Liver (tissue), 9 donors: ENCODE measurements around the gene RNF217. TPM values are rescaled to one million over a fixed set of nuclear protein-coding genes. Genes with fewer than 3 reads are reported as not detected.

Source experiments
- DNase-seq: peaks from one replicate; pipeline ENCODE4 v3.0.0-alpha.2; 2017; ENCODE audit warnings: low spot score
- H3K27ac ChIP-seq, 2 donors: one replicate each; pipeline ENCODE4 v1.7.0; 2013; ENCODE audit warnings: inconsistent platforms in 2 of 2, low read length in 2 of 2, control low read depth in 1 of 2, low read depth in 1 of 2, mild to moderate bottlenecking in 1 of 2
- H3K27me3 ChIP-seq, 4 donors: one replicate each; pipeline versions ENCODE4 v1.6.1 to v1.7.0; 2013; ENCODE audit warnings: low read length in 3 of 4, inconsistent platforms in 1 of 4, mild to moderate bottlenecking in 1 of 4, moderate library complexity in 1 of 4; ENCODE audit not compliant: control insufficient read depth in 4 of 4, insufficient read depth in 4 of 4
- H3K36me3 ChIP-seq, 4 donors: one replicate each; pipeline versions ENCODE4 v1.6.1 to v1.7.0; 2013; ENCODE audit warnings: low read length in 3 of 4, mild to moderate bottlenecking in 3 of 4, low read depth in 1 of 4, moderate library complexity in 1 of 4; ENCODE audit not compliant: control insufficient read depth in 4 of 4, insufficient read depth in 3 of 4
- H3K4me1 ChIP-seq, 4 donors: one replicate each; pipeline versions ENCODE4 v1.6.1 to v1.7.0; 2013; ENCODE audit warnings: low read length in 3 of 4, mild to moderate bottlenecking in 3 of 4, moderate library complexity in 1 of 4; ENCODE audit not compliant: control insufficient read depth in 4 of 4, insufficient read depth in 4 of 4
- H3K4me3 ChIP-seq, 3 donors: one replicate each; pipeline versions ENCODE4 v1.6.1 to v1.7.0; 2013; ENCODE audit warnings: low read length in 3 of 3, control low read depth in 1 of 3, low read depth in 1 of 3, mild to moderate bottlenecking in 1 of 3
- H3K9ac ChIP-seq, 2 donors: one replicate each; pipeline ENCODE4 v1.7.0; 2013; ENCODE audit warnings: low read length in 2 of 2, mild to moderate bottlenecking in 2 of 2, moderate library complexity in 2 of 2, control low read depth in 1 of 2, low read depth in 1 of 2
- H3K9me3 ChIP-seq, 4 donors: one replicate each; pipeline versions ENCODE4 v1.6.1 to v1.7.0; 2013; ENCODE audit warnings: low read length in 3 of 4; ENCODE audit not compliant: control insufficient read depth in 4 of 4
- ATF3 ChIP-seq: IDR thresholded peaks from 2 replicates; pipeline ENCODE4 v1.6.1; 2016; ENCODE audit warnings: antibody characterized with exemption
- CTCF ChIP-seq: fragments of 150-350 bp; IDR thresholded peaks from 2 replicates; pipeline ENCODE4 v1.5.1; 2017; ENCODE audit warnings: improper control_type of control experiment, low read depth, low read length; ENCODE audit not compliant: missing input control
- EGR1 ChIP-seq, 2 donors: IDR thresholded peaks; 2 replicates each; pipeline ENCODE4 v1.6.1; 2016 to 2018; ENCODE audit warnings: antibody characterized with exemption in 2 of 2, low read depth in 2 of 2
- FOXA1 ChIP-seq: IDR thresholded peaks from 2 replicates; pipeline ENCODE4 v1.6.1; 2016; ENCODE audit warnings: antibody characterized with exemption
- FOXA2 ChIP-seq: IDR thresholded peaks from 2 replicates; pipeline ENCODE4 v1.6.1; 2016; ENCODE audit warnings: antibody characterized with exemption
- GABPA ChIP-seq, 2 donors: IDR thresholded peaks in 1 of 2; conservative IDR thresholded peaks in 1 of 2; 2 replicates each; pipeline ENCODE4 v1.6.1; 2016; ENCODE audit warnings: antibody characterized with exemption in 2 of 2, mild to moderate bottlenecking in 1 of 2, moderate library complexity in 1 of 2
- HNF4A ChIP-seq, 2 donors: conservative IDR thresholded peaks; 2 replicates each; pipeline ENCODE4 v1.6.1; 2016; ENCODE audit warnings: antibody characterized with exemption in 2 of 2, mild to moderate bottlenecking in 2 of 2
- HNF4G ChIP-seq: IDR thresholded peaks from 2 replicates; pipeline ENCODE4 v1.6.1; 2016; ENCODE audit warnings: antibody characterized with exemption
- JUND ChIP-seq, 2 donors: IDR thresholded peaks; 2 replicates each; pipeline ENCODE4 v1.6.1; 2016; ENCODE audit warnings: antibody characterized with exemption in 2 of 2
- MAX ChIP-seq: IDR thresholded peaks from 2 replicates; pipeline ENCODE4 v1.6.1; 2016; ENCODE audit warnings: antibody characterized with exemption
- NR2F2 ChIP-seq: IDR thresholded peaks from 2 replicates; pipeline ENCODE4 v1.6.1; 2016; ENCODE audit warnings: antibody characterized with exemption
- RAD21 ChIP-seq, 2 donors: IDR thresholded peaks; 2 replicates each; pipeline ENCODE4 v1.6.1; 2016; ENCODE audit warnings: antibody characterized with exemption in 2 of 2, mild to moderate bottlenecking in 2 of 2
- REST ChIP-seq: IDR thresholded peaks from 2 replicates; pipeline ENCODE4 v1.6.1; 2016; ENCODE audit warnings: antibody characterized with exemption, mild to moderate bottlenecking
- RXRA ChIP-seq, 2 donors: IDR thresholded peaks; 2 replicates each; pipeline ENCODE4 v1.6.1; 2017 to 2018; ENCODE audit warnings: antibody characterized with exemption in 2 of 2, mild to moderate bottlenecking in 1 of 2
- SP1 ChIP-seq: IDR thresholded peaks from 2 replicates; pipeline ENCODE4 v1.6.1; 2018; ENCODE audit warnings: antibody characterized with exemption, mild to moderate bottlenecking
- TAF1 ChIP-seq: conservative IDR thresholded peaks from 2 replicates; pipeline ENCODE4 v1.6.1; 2016; ENCODE audit warnings: antibody characterized with exemption, mild to moderate bottlenecking
- YY1 ChIP-seq: IDR thresholded peaks from 2 replicates; pipeline ENCODE4 v1.6.1; 2016; ENCODE audit warnings: antibody characterized with exemption, mild to moderate bottlenecking
- ZBTB33 ChIP-seq: IDR thresholded peaks from 2 replicates; pipeline ENCODE4 v1.6.1; 2016; ENCODE audit warnings: antibody characterized with exemption
- polyA plus RNA-seq, 2 donors: library from polyadenylated mRNA; stranded (reverse) in 1 of 2; unstranded in 1 of 2; fragments of 200-250 nt in 1 of 2; fragments of >200 nt in 1 of 2; fragmentation: Nextera tagmentation in 1 of 2; extraction: Ambion mirVana in 1 of 2; gene quantifications; one replicate each; pipeline versions ENCODE4 v1.2.1 to v1.2.3, GENCODE V29; 2013 to 2015
- total RNA-seq, 2 donors: library from RNA; depleted of rRNA; stranded (reverse); fragments of >200 nt; gene quantifications; one replicate each; pipeline ENCODE4 v1.2.3, GENCODE V29; 2014
- donor health status: healthy.
- donor health status: healthy.
- donor health status: healthy.
- donor health status: healthy.
- donor health status: healthy.

RNF217 gene
- total and polyA plus RNA-seq, 4 donors: 2.3 to 18.3 (median 4.1) TPM

- Histone ChIP-seq H3K9ac (no peak overlapping the region), H3K9me3 (no peaks in the 10 kb centered on the region), H3K4me3 (no peak overlapping the region), H3K36me3 (no peaks in the 10 kb centered on the region), H3K4me1 (peaks cover 0 to 14% (median 2%) of the 10 kb centered on the region in 4 donors), H3K27me3 (no peaks in the 10 kb centered on the region), H3K27ac (no peak overlapping the region)
- no peak for DNase-seq
- TF ChIP-seq ZBTB33: no peak
- no peak for TF ChIP-seq EGR1 (IDR thresholded peaks at IDR 0.05; ENCODE audit: low read depth in 2 of 2)
- no peak for TF ChIP-seq NR2F2
- no peak for TF ChIP-seq MAX
- TF ChIP-seq GABPA (IDR thresholded peaks at IDR 0.05 in 1 of 2, conservative IDR thresholded peaks at IDR 0.05 in 1 of 2): no peak
- TF ChIP-seq SP1: no peak
- no peak for TF ChIP-seq YY1
- TF ChIP-seq REST: no peak
- no peak for TF ChIP-seq HNF4A (conservative IDR thresholded peaks at IDR 0.05)
- no peak for TF ChIP-seq JUND (IDR thresholded peaks at IDR 0.05)
- TF ChIP-seq FOXA2: no peak
- no peak for TF ChIP-seq TAF1
- TF ChIP-seq FOXA1: no peak
- TF ChIP-seq HNF4G: no peak
- TF ChIP-seq RAD21 (IDR thresholded peaks at IDR 0.05): no peak
- TF ChIP-seq CTCF: no peak
- TF ChIP-seq RXRA (IDR thresholded peaks at IDR 0.05): no peak
- no peak for TF ChIP-seq ATF3
Measured at GRCh38 chr6:124995131-124995530, 32.9 kb downstream of the RNF217 start.
